Measurements from ENCODE around the gene HOXD11. TPM values are rescaled to one million over a fixed set of nuclear protein-coding genes. Genes with fewer than 3 reads are reported as not detected.
A peak's percentile ranks its signal among the peaks of the same experiment; 100 is the strongest.

The HOXD11 gene
- total and polyA plus RNA-seq, 2 of the 4 experiments (the other 2 are of a cell fraction): not detected

DNA sequence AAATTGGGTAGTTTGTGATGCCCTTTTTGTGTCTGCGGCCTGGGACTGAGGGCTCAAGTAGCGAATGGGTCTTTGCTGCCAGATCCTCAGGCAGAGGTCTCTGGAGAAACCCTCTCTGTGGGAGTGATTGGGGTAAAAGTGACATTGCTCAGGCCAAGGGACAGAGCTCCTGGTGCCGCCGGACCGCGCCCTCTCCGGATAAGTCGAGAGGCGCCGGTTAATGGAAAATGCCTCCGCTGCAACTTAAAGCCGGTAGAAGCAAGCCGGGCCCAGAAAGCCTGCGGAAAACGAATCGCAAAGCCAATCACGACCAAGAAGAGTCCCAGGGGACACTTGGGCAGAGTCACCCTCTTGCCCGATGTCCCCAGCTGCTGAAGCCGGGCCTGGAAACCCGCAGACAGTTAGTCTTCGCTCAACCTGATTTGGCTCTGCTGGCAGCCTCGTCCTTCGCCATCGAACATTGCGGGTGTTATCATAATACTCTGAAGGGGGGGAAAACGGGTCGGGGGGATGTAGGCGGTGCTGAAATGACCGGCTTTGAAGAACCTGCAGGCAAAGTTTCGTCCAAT lies 7.8 kb upstream of the HOXD11 start:
- Histone ChIP-seq H2AFZ (replicated peaks; ENCODE audit: low read length, poor library complexity) (no peak overlapping the region), H3K27ac (ENCODE audit: insufficient read depth, low read length) (no peak overlapping the region), H3K9me1 (ENCODE audit: insufficient read depth, low read length) (no peaks in the 10 kb centered on the region), H3K9ac (ENCODE audit: low read depth, low read length) (no peak overlapping the region), H3K4me2 (ENCODE audit: low read depth, low read length) (no peak overlapping the region), H3K4ac (ENCODE audit: low read depth, low read length) (no peak overlapping the region), H3K18ac (ENCODE audit: low read depth, low read length) (no peak overlapping the region), H3K36me3 (ENCODE audit: control insufficient read depth, insufficient read depth, low read length) (no peaks in the 10 kb centered on the region), H3K9me3 (ENCODE audit: control insufficient read depth, insufficient read depth, low read length) (peaks cover 1% of the 10 kb centered on the region), H3K4me3 (ENCODE audit: insufficient read depth, low read depth, low read length) (no peak overlapping the region), H3K23ac (ENCODE audit: low read depth, low read length) (no peak overlapping the region), H2BK20ac (ENCODE audit: low read depth, low read length) (no peak overlapping the region), H3K79me1 (ENCODE audit: low read depth in 1 of 2, low read length in 2 of 2) (no peaks in the 10 kb centered on the region), H4K5ac (ENCODE audit: low read depth, low read length) (no peak overlapping the region), H2BK15ac (ENCODE audit: low read depth, low read length) (no peak overlapping the region), H3K27me3 (ENCODE audit: control insufficient read depth, insufficient read depth, low read length) (peaks cover 93% of the 10 kb centered on the region), H2BK5ac (ENCODE audit: low read depth, low read length, poor library complexity, severe bottlenecking) (no peak overlapping the region), H3K4me1 (ENCODE audit: control insufficient read depth, insufficient read depth, low read length) (peaks cover 3% of the 10 kb centered on the region; the same call in 1 of the 2 replicates), H4K91ac (ENCODE audit: insufficient read depth, low read depth, low read length) (no peak overlapping the region), H2BK120ac (ENCODE audit: low read depth, low read length) (no peak overlapping the region), H2AK5ac (ENCODE audit: low read depth, low read length) (no peak overlapping the region), H4K8ac (ENCODE audit: low read depth in 2 of 2, low read length in 2 of 2) (no peak overlapping the region), H2AK9ac (replicated peaks; ENCODE audit: low read depth, low read length, poor library complexity) (peak overlapping the region; percentile 19), H3K56ac (ENCODE audit: extremely low read depth, insufficient read depth, low read length) (no peak overlapping the region), H3K14ac (replicated peaks; ENCODE audit: low read depth, low read length) (no peak overlapping the region), H4K20me1 (ENCODE audit: insufficient read depth, low read length) (no peaks in the 10 kb centered on the region)
- ATAC-seq (ENCODE audit: low read depth): no peak
- intact Hi-C loops (cut with micrococcal nuclease) (loop anchor here (5.0 to 10.0 kb wide), 3 partner anchors 847 to 1394 kb away; no protein-coding TSS in a partner anchor), dilution Hi-C loops (cut with HindIII; ENCODE audit: low sequenced_read_pairs, unreplicated experiment) (no loop called here), in situ Hi-C loops (cut with MboI; ENCODE audit: low sequenced_read_pairs) (loop anchor here (10.0 to 25.0 kb wide), 4 partner anchors 414 to 1362 kb away; no protein-coding TSS in a partner anchor)
- ChIA-PET POLR2A (ENCODE audit: unreplicated experiment) (no interaction called here), CTCF (no interaction called here)
- BruUV-seq (replicated peaks): no TSS peak
- WGBS, 2 experiments (ENCODE audit: extremely low coverage in 2 of 2, insufficient read length in 1 of 2): 0% methylated on average over 9 of the region's 30 CpGs; no CpG with 5 or more reads in 1 of the 2 experiments
- DNase-seq: no peak
- TF ChIP-seq MXI1 (IDR thresholded peaks at IDR 0.05; ENCODE audit: borderline replicate concordance, low read depth, low read length): no peak
